HG02610 (cell line): Measurements from ENCODE around the gene DYNLT4.

Experiments
- ATAC-seq: cut with Tn5 transposase; IDR thresholded peaks from one replicate; pipeline ENCODE4 v1.9.1; 2021; ENCODE audit warnings: mild to moderate bottlenecking, moderate library complexity; ENCODE audit not compliant: unreplicated experiment

The DYNLT4 gene

GRCh38 chr1:44792736-44793502 is 14.2 kb downstream of the DYNLT4 start:
- ATAC-seq, result no peak

GRCh38 chr1:44790968-44791801 is 16.0 kb downstream of the DYNLT4 start:
- ATAC-seq, result no peak

GRCh38 chr1:44788120-44788860 is 18.9 kb downstream of the DYNLT4 start, which contains the start of gene BEST4:
BEST4 (minus strand) TSS chr1:44788170; CDS start chr1:44787705, 465 bp downstream.
- ATAC-seq, result no peak

GRCh38 chr1:44787506-44787905 is 19.6 kb downstream of the DYNLT4 start:
- ATAC-seq, result no peak

- ATAC-seq, result no peak
Measured at GRCh38 chr1:44786841-44787426, 20.2 kb downstream of the DYNLT4 start.

GRCh38 chr1:44786138-44786840 is 20.9 kb downstream of the DYNLT4 start:
- no peak for ATAC-seq

GRCh38 chr1:44785501-44786137 is 21.5 kb downstream of the DYNLT4 start:
- no peak for ATAC-seq

GRCh38 chr1:44785029-44785380 is 22.1 kb downstream of the DYNLT4 start:
- ATAC-seq, result no peak

GRCh38 chr1:44784094-44785028 is 22.8 kb downstream of the DYNLT4 start:
- no peak for ATAC-seq

GRCh38 chr1:44783697-44784093 is 23.5 kb downstream of the DYNLT4 start:
- ATAC-seq, result no peak

- ATAC-seq, result no peak
Measured at GRCh38 chr1:44780583-44781121, 26.5 kb downstream of the DYNLT4 start.

GRCh38 chr1:44778705-44779576 is 28.2 kb downstream of the DYNLT4 start:
- ATAC-seq, result no peak

- no peak for ATAC-seq
Measured at GRCh38 chr1:44777969-44778635, 29.0 kb downstream of the DYNLT4 start.

- ATAC-seq, result no peak
Measured at GRCh38 chr1:44777547-44777946, 29.6 kb downstream of the DYNLT4 start.

- ATAC-seq, result no peak
Measured at GRCh38 chr1:44776730-44777068, 30.5 kb downstream of the DYNLT4 start.

- ATAC-seq, result peak; percentile 9
Measured at GRCh38 chr1:44775930-44776729, 31.0 kb downstream of the DYNLT4 start.
